ENCODE results near the gene RAB3B. TPM values are rescaled to one million over a fixed set of nuclear protein-coding genes. Genes with fewer than 3 reads are reported as not detected.
"Not testable (repeated sequence)": the region's sequence is repeated elsewhere in the genome, so short reads cannot be mapped to it uniquely, and the experiment has no call there.

The RAB3B gene
- total RNA-seq, 3 donors from 2014 or later: 0.66 to 1.3 TPM; not detected in 1

DNA sequence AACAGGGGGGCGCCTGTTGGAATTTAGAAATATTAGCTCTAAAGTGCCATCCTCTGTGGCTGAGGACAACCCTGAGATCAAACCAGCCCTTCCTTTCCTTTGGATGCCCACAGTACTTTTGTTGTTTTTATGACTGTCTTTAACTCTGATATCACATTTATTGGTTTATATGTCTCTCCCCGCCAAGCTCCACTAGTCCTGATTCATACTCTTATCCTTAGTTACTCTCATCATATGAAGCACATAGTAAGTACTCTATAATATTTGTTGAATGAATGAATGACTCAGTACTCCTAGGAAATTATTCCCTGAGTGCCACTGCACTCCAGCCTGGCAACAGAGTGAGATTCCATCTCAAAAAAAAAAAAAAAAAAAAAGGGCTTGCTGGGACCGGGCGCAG lies 89.3 kb downstream of the RAB3B start:
- TF ChIP-seq POLR2A (IDR thresholded peaks at IDR 0.05) (no peak), CTCF (IDR thresholded peaks at IDR 0.05) (no peak), POLR2AphosphoS5 (IDR thresholded peaks at IDR 0.05) (no peak)
- H3K27me3 ChIP-seq: peaks cover 0 to 14% of the 10 kb centered on the region in 2 donors
- no peaks in the 10 kb centered on the region for H3K9me3 ChIP-seq
- DNase-seq (ENCODE audit: low spot score in 2 of 2): no peak
- no peak overlapping the region for H3K4me3 ChIP-seq
- H3K4me1 ChIP-seq: no peaks in the 10 kb centered on the region
- intact Hi-C loops (cut with DNase I; ENCODE audit: low total_unique reads): no loop called here
- no peaks in the 10 kb centered on the region for H3K36me3 ChIP-seq
- H3K27ac ChIP-seq: no peak overlapping the region

DNA sequence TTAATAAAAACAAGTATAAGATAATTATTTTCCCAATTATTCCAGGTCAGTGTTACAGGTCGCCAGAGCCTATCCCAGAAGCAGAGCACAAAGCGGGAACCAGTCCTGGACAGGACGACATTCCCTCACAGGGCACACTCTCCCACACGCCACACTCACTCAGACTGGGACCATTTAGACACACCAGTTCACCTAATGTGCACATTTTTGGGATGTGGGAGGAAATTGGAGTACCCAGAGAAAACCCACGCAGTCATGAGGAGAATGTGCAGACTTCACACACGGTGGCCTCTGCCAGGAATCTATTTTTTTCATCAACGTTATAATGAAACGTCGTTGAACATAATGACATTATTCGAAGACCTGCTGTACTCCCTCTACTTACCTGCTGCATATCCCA lies 91.5 kb downstream of the RAB3B start:
- Histone ChIP-seq H3K4me1 (no peaks in the 10 kb centered on the region), H3K36me3 (no peaks in the 10 kb centered on the region), H3K4me3 (no peak overlapping the region), H3K27me3 (peaks cover 0 to 17% of the 10 kb centered on the region in 2 donors), H3K9me3 (no peaks in the 10 kb centered on the region), H3K27ac (no peak overlapping the region)
- no peak for DNase-seq (ENCODE audit: low spot score in 2 of 2)
- TF ChIP-seq CTCF (IDR thresholded peaks at IDR 0.05): no peak
- intact Hi-C loops (cut with DNase I; ENCODE audit: low total_unique reads): no loop called here

GRCh38 chr1:51898090-51898734 lies 92.3 kb downstream of the RAB3B start:
- intact Hi-C loops (cut with DNase I; ENCODE audit: low total_unique reads): no loop called here
- Histone ChIP-seq H3K4me1 (no peaks in the 10 kb centered on the region), H3K4me3 (no peak overlapping the region), H3K36me3 (no peaks in the 10 kb centered on the region), H3K27ac (no peak overlapping the region), H3K27me3 (peaks cover 0 to 17% of the 10 kb centered on the region in 2 donors), H3K9me3 (no peaks in the 10 kb centered on the region)
- DNase-seq (ENCODE audit: low spot score in 2 of 2): no peak
- TF ChIP-seq POLR2AphosphoS5 (IDR thresholded peaks at IDR 0.05) (no peak), CTCF (IDR thresholded peaks at IDR 0.05) (no peak), POLR2A (IDR thresholded peaks at IDR 0.05) (no peak)

GRCh38 chr1:51897699-51898031 lies 92.8 kb downstream of the RAB3B start:
- no peak for DNase-seq (ENCODE audit: low spot score in 2 of 2)
- H3K4me1 ChIP-seq: no peaks in the 10 kb centered on the region
- TF ChIP-seq POLR2AphosphoS5 (IDR thresholded peaks at IDR 0.05) (no peak), POLR2A (IDR thresholded peaks at IDR 0.05) (no peak), CTCF (IDR thresholded peaks at IDR 0.05) (no peak)
- H3K9me3 ChIP-seq: no peaks in the 10 kb centered on the region
- no peak overlapping the region for H3K27ac ChIP-seq
- H3K27me3 ChIP-seq: peaks cover 0 to 17% of the 10 kb centered on the region in 2 donors
- no peaks in the 10 kb centered on the region for H3K36me3 ChIP-seq
- intact Hi-C loops (cut with DNase I; ENCODE audit: low total_unique reads): no loop called here
- H3K4me3 ChIP-seq: no peak overlapping the region

GRCh38 chr1:51894748-51895147 lies 95.8 kb downstream of the RAB3B start:
- H3K9me3 ChIP-seq; intact Hi-C loops (cut with DNase I; ENCODE audit: low total_unique reads); H3K4me3 ChIP-seq; H3K4me1 ChIP-seq; H3K27ac ChIP-seq; DNase-seq (ENCODE audit: low spot score in 2 of 2); H3K36me3 ChIP-seq: not testable (repeated sequence)
- H3K27me3 ChIP-seq: peaks cover 0 to 19% of the 10 kb centered on the region in 2 donors

Measured in breast epithelium (tissue), 4 donors.